ENCODE results near the gene RNF217. TPM values are rescaled to one million over a fixed set of nuclear protein-coding genes. Genes with fewer than 3 reads are reported as not detected.

RNF217 gene
- total and polyA plus RNA-seq, 2 donors from 2014 or later = 3.1 to 18.7 TPM

- Histone ChIP-seq H3K27me3 (ENCODE audit: control insufficient read depth, insufficient read depth, low read length) (no peaks in the 10 kb centered on the region), H3K27ac (ENCODE audit: low read depth in 2 of 2, low read length in 2 of 2) (no peak overlapping the region), H3K36me3 (ENCODE audit: control insufficient read depth in 2 of 3, insufficient read depth in 3 of 3, low read length in 3 of 3) (no peaks in the 10 kb centered on the region), H3K4me3 (ENCODE audit: low read length in 3 of 3) (no peak overlapping the region), H3K9ac (ENCODE audit: low read length in 3 of 3) (no peak overlapping the region), H3K4me1 (ENCODE audit: control insufficient read depth in 2 of 3, insufficient read depth in 2 of 3, low read depth in 1 of 3, low read length in 3 of 3) (no peaks in the 10 kb centered on the region), H3K9me3 (ENCODE audit: control insufficient read depth in 2 of 3, insufficient read depth in 1 of 3, low read length in 3 of 3) (no peaks in the 10 kb centered on the region)
- intact Hi-C loops (cut with DNase I) = no loop called here
- FAIRE-seq (no peak), DNase-seq (no peak)
- TF ChIP-seq, protein P1, sequence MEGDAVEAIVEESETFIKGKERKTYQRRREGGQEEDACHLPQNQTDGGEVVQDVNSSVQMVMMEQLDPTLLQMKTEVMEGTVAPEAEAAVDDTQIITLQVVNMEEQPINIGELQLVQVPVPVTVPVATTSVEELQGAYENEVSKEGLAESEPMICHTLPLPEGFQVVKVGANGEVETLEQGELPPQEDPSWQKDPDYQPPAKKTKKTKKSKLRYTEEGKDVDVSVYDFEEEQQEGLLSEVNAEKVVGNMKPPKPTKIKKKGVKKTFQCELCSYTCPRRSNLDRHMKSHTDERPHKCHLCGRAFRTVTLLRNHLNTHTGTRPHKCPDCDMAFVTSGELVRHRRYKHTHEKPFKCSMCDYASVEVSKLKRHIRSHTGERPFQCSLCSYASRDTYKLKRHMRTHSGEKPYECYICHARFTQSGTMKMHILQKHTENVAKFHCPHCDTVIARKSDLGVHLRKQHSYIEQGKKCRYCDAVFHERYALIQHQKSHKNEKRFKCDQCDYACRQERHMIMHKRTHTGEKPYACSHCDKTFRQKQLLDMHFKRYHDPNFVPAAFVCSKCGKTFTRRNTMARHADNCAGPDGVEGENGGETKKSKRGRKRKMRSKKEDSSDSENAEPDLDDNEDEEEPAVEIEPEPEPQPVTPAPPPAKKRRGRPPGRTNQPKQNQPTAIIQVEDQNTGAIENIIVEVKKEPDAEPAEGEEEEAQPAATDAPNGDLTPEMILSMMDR (IDR thresholded peaks at IDR 0.05; ENCODE audit: borderline replicate concordance, extremely low read depth, insufficient read depth) = no peak
Observed at GRCh38 chr6:125066140-125066539, 103.9 kb downstream of the RNF217 start.

GRCh38 chr6:125066964-125067363 lies 104.7 kb downstream of the RNF217 start:
- H3K36me3 ChIP-seq (ENCODE audit: control insufficient read depth in 2 of 3, insufficient read depth in 3 of 3, low read length in 3 of 3) = no peaks in the 10 kb centered on the region
- DNase-seq = no peak
- no peaks in the 10 kb centered on the region for H3K4me1 ChIP-seq (ENCODE audit: control insufficient read depth in 2 of 3, insufficient read depth in 2 of 3, low read depth in 1 of 3, low read length in 3 of 3)
- intact Hi-C loops (cut with DNase I) = no loop called here
- TF ChIP-seq, protein P1 (IDR thresholded peaks at IDR 0.05; ENCODE audit: borderline replicate concordance, extremely low read depth, insufficient read depth) = no peak
- H3K4me3 ChIP-seq (ENCODE audit: low read length in 3 of 3) = no peak overlapping the region
- H3K9ac ChIP-seq (ENCODE audit: low read length in 3 of 3) = no peak overlapping the region
- FAIRE-seq = no peak
- no peaks in the 10 kb centered on the region for H3K27me3 ChIP-seq (ENCODE audit: control insufficient read depth, insufficient read depth, low read length)
- no peak overlapping the region for H3K27ac ChIP-seq (ENCODE audit: low read depth in 2 of 2, low read length in 2 of 2)
- no peaks in the 10 kb centered on the region for H3K9me3 ChIP-seq (ENCODE audit: control insufficient read depth in 2 of 3, insufficient read depth in 1 of 3, low read length in 3 of 3)

DNA sequence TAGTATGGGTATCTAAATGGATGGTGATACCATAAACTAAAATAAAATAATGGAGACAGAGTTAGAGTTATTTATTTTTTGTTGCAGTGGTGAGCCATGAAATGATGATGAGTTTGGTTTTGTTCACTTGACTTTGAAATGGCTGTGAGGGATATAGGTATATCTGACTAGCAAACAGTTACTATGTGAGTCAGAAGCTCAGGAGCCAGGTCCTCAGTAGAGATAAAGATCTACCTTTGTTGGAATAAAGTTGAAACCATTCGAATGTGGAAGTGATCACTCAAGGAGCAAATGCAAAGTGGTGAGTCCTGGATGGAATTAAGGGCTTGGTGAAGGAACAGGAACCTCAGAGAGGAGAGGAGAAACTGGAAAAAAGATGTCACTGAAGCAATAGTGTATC lies 105.3 kb downstream of the RNF217 start:
- no peak overlapping the region for H3K27ac ChIP-seq (ENCODE audit: low read depth in 2 of 2, low read length in 2 of 2)
- TF ChIP-seq, protein P1 (IDR thresholded peaks at IDR 0.05; ENCODE audit: borderline replicate concordance, extremely low read depth, insufficient read depth) = no peak
- no peak for FAIRE-seq
- no peaks in the 10 kb centered on the region for H3K36me3 ChIP-seq (ENCODE audit: control insufficient read depth in 2 of 3, insufficient read depth in 3 of 3, low read length in 3 of 3)
- intact Hi-C loops (cut with DNase I) = no loop called here
- H3K9me3 ChIP-seq (ENCODE audit: control insufficient read depth in 2 of 3, insufficient read depth in 1 of 3, low read length in 3 of 3) = no peaks in the 10 kb centered on the region
- no peak overlapping the region for H3K9ac ChIP-seq (ENCODE audit: low read length in 3 of 3)
- DNase-seq = no peak
- no peaks in the 10 kb centered on the region for H3K27me3 ChIP-seq (ENCODE audit: control insufficient read depth, insufficient read depth, low read length)
- H3K4me1 ChIP-seq (ENCODE audit: control insufficient read depth in 2 of 3, insufficient read depth in 2 of 3, low read depth in 1 of 3, low read length in 3 of 3) = no peaks in the 10 kb centered on the region
- H3K4me3 ChIP-seq (ENCODE audit: low read length in 3 of 3) = no peak overlapping the region

GRCh38 chr6:125073071-125073470 lies 110.8 kb downstream of the RNF217 start:
- intact Hi-C loops (cut with DNase I) = no loop called here
- TF ChIP-seq, protein P1 (IDR thresholded peaks at IDR 0.05; ENCODE audit: borderline replicate concordance, extremely low read depth, insufficient read depth) = no peak
- DNase-seq (no peak), FAIRE-seq (no peak)
- no peaks in the 10 kb centered on the region for H3K4me1 ChIP-seq (ENCODE audit: control insufficient read depth in 2 of 3, insufficient read depth in 2 of 3, low read depth in 1 of 3, low read length in 3 of 3)
- H3K27ac ChIP-seq (ENCODE audit: low read depth in 2 of 2, low read length in 2 of 2) = no peak overlapping the region
- H3K9ac ChIP-seq (ENCODE audit: low read length in 3 of 3) = no peak overlapping the region
- H3K4me3 ChIP-seq (ENCODE audit: low read length in 3 of 3) = no peak overlapping the region
- no peaks in the 10 kb centered on the region for H3K9me3 ChIP-seq (ENCODE audit: control insufficient read depth in 2 of 3, insufficient read depth in 1 of 3, low read length in 3 of 3)
- no peaks in the 10 kb centered on the region for H3K36me3 ChIP-seq (ENCODE audit: control insufficient read depth in 2 of 3, insufficient read depth in 3 of 3, low read length in 3 of 3)
- H3K27me3 ChIP-seq (ENCODE audit: control insufficient read depth, insufficient read depth, low read length) = no peaks in the 10 kb centered on the region

Measured in kidney (tissue), 14 donors.